K562 (cell line): ENCODE measurements around the gene ARL8A. TPM values are rescaled to one million over a fixed set of nuclear protein-coding genes. Genes with fewer than 3 reads are reported as not detected.

Source experiments
- BCL6 ChIP-seq: fragments of 250-450 bp; sonication (Bioruptor Pico); IDR thresholded peaks from 2 replicates; pipeline ENCODE4 v1.4.0; 2020
- BCOR ChIP-seq: fragments of 450-650 bp; IDR thresholded peaks from 2 replicates; pipeline ENCODE4 v1.6.1; 2016
- CHCHD3 ChIP-seq: fragments of 250-450 bp; sonication (Bioruptor Pico); IDR thresholded peaks from 2 replicates; pipeline ENCODE4 v2.1.2; 2022; ENCODE audit warnings: mild to moderate bottlenecking
- CREB1 ChIP-seq, 2 experiments: sonication (generic) in 1 of 2; formaldehyde crosslinking in 1 of 2; IDR thresholded peaks; 2 replicates each; pipeline versions ENCODE4 v1.6.1 to v1.8.0; 2012 to 2022; ENCODE audit warnings: inconsistent platforms in 1 of 2, mild to moderate bottlenecking in 1 of 2, missing genetic modification reagents in 1 of 2, moderate library complexity in 1 of 2
- FOXK1 ChIP-seq: sonication (generic); formaldehyde crosslinking; IDR thresholded peaks from 2 replicates; pipeline ENCODE4 v1.8.0; 2022; ENCODE audit warnings: missing genetic modification reagents, mild to moderate bottlenecking, borderline replicate concordance
- GABPA ChIP-seq: fragments of 200-800 bp; sonication (Bioruptor generic); conservative IDR thresholded peaks from 2 replicates; pipeline ENCODE4 v1.6.1; 2016; ENCODE audit warnings: low read depth, missing genetic modification characterization, missing compliant biosample characterization
- ILK ChIP-seq: fragments of 450-650 bp; IDR thresholded peaks from 2 replicates; pipeline ENCODE4 v1.6.1; 2016; ENCODE audit warnings: missing genetic modification characterization, low read depth, mild to moderate bottlenecking, missing compliant biosample characterization, moderate library complexity, borderline replicate concordance
- LEF1 ChIP-seq: fragments of 450-650 bp; IDR thresholded peaks from 2 replicates; pipeline ENCODE4 v1.6.1; 2016; ENCODE audit warnings: mild to moderate bottlenecking
- NR2C2 ChIP-seq, 2 experiments: fragments of 200-800 bp in 1 of 2; sonication (Bioruptor generic) in 1 of 2; sonication (generic) in 1 of 2; formaldehyde crosslinking in 1 of 2; IDR thresholded peaks; 2 replicates each; pipeline versions ENCODE4 v1.6.1 to v1.8.0; 2016 to 2022; ENCODE audit warnings: mild to moderate bottlenecking in 1 of 2, missing compliant biosample characterization in 1 of 2, missing genetic modification characterization in 1 of 2, missing genetic modification reagents in 1 of 2
- PURB ChIP-seq: sonication (generic); formaldehyde crosslinking; IDR thresholded peaks from 2 replicates; pipeline ENCODE4 v1.9.0; 2021; ENCODE audit warnings: low read depth, mild to moderate bottlenecking, missing genetic modification reagents
- RBBP5 ChIP-seq: fragments of 200-600 bp; sonication (generic); IDR thresholded peaks from 2 replicates; pipeline ENCODE4 v1.6.1; 2012; ENCODE audit warnings: borderline replicate concordance, mild to moderate bottlenecking, low read length, control low read depth, inconsistent platforms; ENCODE audit not compliant: insufficient read depth, poor library complexity, severe bottlenecking
- TGIF2 ChIP-seq: sonication (generic); formaldehyde crosslinking; IDR thresholded peaks from 2 replicates; pipeline ENCODE4 v1.8.1; 2022; ENCODE audit warnings: mild to moderate bottlenecking, missing genetic modification reagents, moderate library complexity
- ZC3H4 ChIP-seq: sonication (generic); formaldehyde crosslinking; IDR thresholded peaks from 2 replicates; pipeline ENCODE4 v1.9.0; 2021; ENCODE audit warnings: missing genetic modification reagents, borderline replicate concordance
- ZNF311 ChIP-seq: fragments of 250-450 bp; sonication (Bioruptor Pico); IDR thresholded peaks from 2 replicates; pipeline ENCODE4 v1.4.0; 2020; ENCODE audit warnings: mild to moderate bottlenecking, moderate library complexity
- ZNF668 ChIP-seq: fragments of 250-450 bp; sonication (Bioruptor Pico); IDR thresholded peaks from 2 replicates; pipeline ENCODE4 v1.8.0; 2022; ENCODE audit warnings: mild to moderate bottlenecking, inconsistent platforms
- polyA plus RNA-seq, 8 experiments: library from polyadenylated mRNA; depleted of rRNA in 4 of 8; stranded (reverse) in 5 of 8; unstranded in 3 of 8; fragments of >200 nt; fragmentation: Nextera tagmentation in 2 of 8; fragmentation: Illumina TruSeq in 1 of 8; extraction: Ambion mirVana in 2 of 8; extraction: Trizol in 1 of 8; gene quantifications; 2 replicates each; pipeline versions ENCODE4 v1.2.1 to v1.2.3, GENCODE V29; 2011 to 2014; ENCODE audit warnings: inconsistent platforms in 1 of 8, missing spikeins in 1 of 8
- total RNA-seq, 7 experiments: library from RNA; depleted of rRNA in 6 of 7; stranded (reverse); fragments of >200 nt in 6 of 7; fragmentation: Illumina TruSeq in 2 of 7; extraction: Trizol in 2 of 7; gene quantifications; 2 replicates each; pipeline versions ENCODE4 v1.2.1 to v1.2.3, GENCODE V29; 2011 to 2021; ENCODE audit warnings: low replicate concordance in 1 of 7
- TF ChIP-seq, protein P1 (sequence below), 2 experiments: fragments of 450-650 bp in 1 of 2; sonication (generic) in 1 of 2; formaldehyde crosslinking; conservative IDR thresholded peaks; 2 replicates each; pipeline versions ENCODE4 v1.4.0 to v1.8.1; 2020 to 2022; ENCODE audit warnings: mild to moderate bottlenecking in 1 of 2, missing genetic modification reagents in 1 of 2
- TF ChIP-seq, protein P2 (sequence below): sonication (generic); IDR thresholded peaks from 2 replicates; pipeline ENCODE4 v1.6.1; 2016
- TF ChIP-seq, protein P3 (sequence below): fragments of 250-450 bp; sonication (Bioruptor Pico); IDR thresholded peaks from 2 replicates; pipeline ENCODE4 v1.4.0; 2020; ENCODE audit warnings: mild to moderate bottlenecking, moderate library complexity, borderline replicate concordance
- TF ChIP-seq, protein P4 (sequence below), 3 experiments: fragments of 200-800 bp in 1 of 3; sonication (Bioruptor generic) in 1 of 3; sonication (generic) in 1 of 3; formaldehyde crosslinking in 1 of 3; IDR thresholded peaks; 2 replicates each; pipeline versions ENCODE4 v1.6.1 to v1.8.0; 2016 to 2022; ENCODE audit warnings: mild to moderate bottlenecking in 2 of 3, missing compliant biosample characterization in 2 of 3, missing genetic modification characterization in 2 of 3, missing genetic modification reagents in 1 of 3

Gene ARL8A
- total and polyA plus RNA-seq, 9 of the 15 experiments (the other 6 are each of a cell fraction or from before 2014, with no cell fraction given): 0.17 to 27.3 (median 15.6) TPM

DNA sequence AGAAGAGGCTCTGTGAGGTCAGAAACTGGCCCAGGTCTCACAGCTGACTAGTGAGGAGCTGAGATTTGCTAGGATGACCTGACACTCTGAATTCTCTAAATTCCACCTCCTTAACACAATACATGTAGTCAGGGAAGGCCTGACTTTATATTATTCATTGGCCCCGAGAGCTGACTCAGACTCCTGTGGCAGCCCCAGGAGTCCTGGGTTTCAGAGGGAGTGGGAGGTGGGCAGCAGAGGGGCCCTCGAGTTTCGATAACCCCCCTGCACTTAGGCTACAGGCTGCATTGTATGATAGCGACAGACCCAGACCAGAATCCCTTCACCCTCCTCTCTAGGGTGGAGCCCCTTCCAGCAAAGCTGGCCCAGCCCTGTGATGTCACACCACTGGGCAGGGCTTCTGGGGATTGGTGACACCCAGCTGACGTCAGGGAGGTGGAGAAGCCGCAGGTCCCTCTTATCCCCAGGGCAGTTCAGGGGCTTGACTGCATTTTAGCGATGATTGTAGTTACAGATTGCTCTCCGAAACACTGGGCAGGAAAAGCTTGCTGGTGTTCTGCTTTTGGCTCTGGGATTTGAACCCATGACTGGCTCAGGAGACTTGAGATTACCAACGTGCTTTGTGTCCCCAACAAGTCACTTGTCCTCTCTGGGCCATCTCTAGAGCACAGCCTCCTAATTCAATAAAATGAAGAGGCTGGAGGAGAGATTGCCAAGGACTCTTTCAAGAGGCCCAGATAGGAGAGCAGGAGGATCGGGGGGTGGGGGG, 38.8 kb downstream of the ARL8A start (continued):
- TF ChIP-seq, protein P1, sequence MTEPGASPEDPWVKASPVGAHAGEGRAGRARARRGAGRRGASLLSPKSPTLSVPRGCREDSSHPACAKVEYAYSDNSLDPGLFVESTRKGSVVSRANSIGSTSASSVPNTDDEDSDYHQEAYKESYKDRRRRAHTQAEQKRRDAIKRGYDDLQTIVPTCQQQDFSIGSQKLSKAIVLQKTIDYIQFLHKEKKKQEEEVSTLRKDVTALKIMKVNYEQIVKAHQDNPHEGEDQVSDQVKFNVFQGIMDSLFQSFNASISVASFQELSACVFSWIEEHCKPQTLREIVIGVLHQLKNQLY (CRISPR knock-in tag; conservative IDR thresholded peaks at IDR 0.05): no peak
- TF ChIP-seq NR2C2 (CRISPR knock-in tag; IDR thresholded peaks at IDR 0.05): no peak
- TF ChIP-seq NR2C2 (tag; IDR thresholded peaks at IDR 0.05): no peak
- no peak for TF ChIP-seq PURB (CRISPR knock-in tag)
- TF ChIP-seq, protein P2, sequence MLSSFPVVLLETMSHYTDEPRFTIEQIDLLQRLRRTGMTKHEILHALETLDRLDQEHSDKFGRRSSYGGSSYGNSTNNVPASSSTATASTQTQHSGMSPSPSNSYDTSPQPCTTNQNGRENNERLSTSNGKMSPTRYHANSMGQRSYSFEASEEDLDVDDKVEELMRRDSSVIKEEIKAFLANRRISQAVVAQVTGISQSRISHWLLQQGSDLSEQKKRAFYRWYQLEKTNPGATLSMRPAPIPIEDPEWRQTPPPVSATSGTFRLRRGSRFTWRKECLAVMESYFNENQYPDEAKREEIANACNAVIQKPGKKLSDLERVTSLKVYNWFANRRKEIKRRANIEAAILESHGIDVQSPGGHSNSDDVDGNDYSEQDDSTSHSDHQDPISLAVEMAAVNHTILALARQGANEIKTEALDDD: 0 out of 2 replicates have a peak, but pooled peaks have one; percentile 23
- no peak for TF ChIP-seq ILK (tag)
- no peak for TF ChIP-seq RBBP5
- TF ChIP-seq, protein P3, sequence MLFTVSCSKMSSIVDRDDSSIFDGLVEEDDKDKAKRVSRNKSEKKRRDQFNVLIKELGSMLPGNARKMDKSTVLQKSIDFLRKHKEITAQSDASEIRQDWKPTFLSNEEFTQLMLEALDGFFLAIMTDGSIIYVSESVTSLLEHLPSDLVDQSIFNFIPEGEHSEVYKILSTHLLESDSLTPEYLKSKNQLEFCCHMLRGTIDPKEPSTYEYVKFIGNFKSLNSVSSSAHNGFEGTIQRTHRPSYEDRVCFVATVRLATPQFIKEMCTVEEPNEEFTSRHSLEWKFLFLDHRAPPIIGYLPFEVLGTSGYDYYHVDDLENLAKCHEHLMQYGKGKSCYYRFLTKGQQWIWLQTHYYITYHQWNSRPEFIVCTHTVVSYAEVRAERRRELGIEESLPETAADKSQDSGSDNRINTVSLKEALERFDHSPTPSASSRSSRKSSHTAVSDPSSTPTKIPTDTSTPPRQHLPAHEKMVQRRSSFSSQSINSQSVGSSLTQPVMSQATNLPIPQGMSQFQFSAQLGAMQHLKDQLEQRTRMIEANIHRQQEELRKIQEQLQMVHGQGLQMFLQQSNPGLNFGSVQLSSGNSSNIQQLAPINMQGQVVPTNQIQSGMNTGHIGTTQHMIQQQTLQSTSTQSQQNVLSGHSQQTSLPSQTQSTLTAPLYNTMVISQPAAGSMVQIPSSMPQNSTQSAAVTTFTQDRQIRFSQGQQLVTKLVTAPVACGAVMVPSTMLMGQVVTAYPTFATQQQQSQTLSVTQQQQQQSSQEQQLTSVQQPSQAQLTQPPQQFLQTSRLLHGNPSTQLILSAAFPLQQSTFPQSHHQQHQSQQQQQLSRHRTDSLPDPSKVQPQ (CRISPR knock-in tag): no peak
- TF ChIP-seq ZNF311 (CRISPR knock-in tag): no peak
- TF ChIP-seq TGIF2: no peak
- TF ChIP-seq ZNF668 (CRISPR knock-in tag): no peak
- TF ChIP-seq BCOR: peak; percentile 84
- TF ChIP-seq CHCHD3 (CRISPR knock-in tag): no peak
- no peak for TF ChIP-seq GABPA (tag)
- peak; percentile 86 for TF ChIP-seq CREB1 (IDR thresholded peaks at IDR 0.05)
- peak; percentile 90 for TF ChIP-seq CREB1 (CRISPR knock-in tag; IDR thresholded peaks at IDR 0.05)
- TF ChIP-seq FOXK1 (CRISPR knock-in tag): 0 out of 2 replicates have a peak, but pooled peaks have one; percentile 23
- peak; percentile 78; the same call in 1 of the 2 replicates for TF ChIP-seq LEF1
- no peak for TF ChIP-seq ZC3H4 (CRISPR knock-in tag)
- TF ChIP-seq BCL6 (CRISPR knock-in tag): no peak
- TF ChIP-seq, protein P4, sequence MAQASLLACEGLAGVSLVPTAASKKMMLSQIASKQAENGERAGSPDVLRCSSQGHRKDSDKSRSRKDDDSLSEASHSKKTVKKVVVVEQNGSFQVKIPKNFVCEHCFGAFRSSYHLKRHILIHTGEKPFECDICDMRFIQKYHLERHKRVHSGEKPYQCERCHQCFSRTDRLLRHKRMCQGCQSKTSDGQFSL (CRISPR knock-in tag; IDR thresholded peaks at IDR 0.05): no peak; the same call in 1 of the 2 replicates
- TF ChIP-seq, protein P4 (tag; IDR thresholded peaks at IDR 0.05): 0 out of 4 replicates have a peak, but pooled peaks of 1 of the 2 experiments have one; percentile 69
